GM19099 (cell line): ENCODE measurements around the gene CDV3.

ENCODE experiments used
- POLR2A ChIP-seq: IDR thresholded peaks from 3 replicates; pipeline ENCODE4 v1.6.1; 2011; ENCODE audit warnings: low read depth; ENCODE audit not compliant: insufficient read length; ENCODE audit errors: extremely low read depth

Gene CDV3

DNA sequence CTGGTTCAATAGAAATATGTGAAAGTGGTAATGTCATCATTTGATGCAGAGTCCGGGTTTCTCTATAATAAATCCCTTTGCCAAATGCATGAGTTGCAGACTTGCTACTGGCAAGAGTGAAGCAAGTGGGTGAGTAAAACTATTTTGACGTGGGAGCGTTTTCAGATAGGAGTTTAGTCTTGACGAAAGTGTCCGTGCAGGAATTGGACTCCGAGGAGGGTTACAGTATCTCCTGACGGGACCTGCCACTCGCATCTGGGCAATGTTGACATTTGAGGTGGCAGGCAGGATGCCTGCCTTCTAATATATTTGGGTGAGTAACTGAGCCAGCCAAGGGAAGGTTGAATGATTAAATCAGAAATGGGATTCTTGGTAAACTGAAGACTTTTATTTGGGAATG is 16.0 kb downstream of the CDV3 start:
- TF ChIP-seq POLR2A: no peak

DNA sequence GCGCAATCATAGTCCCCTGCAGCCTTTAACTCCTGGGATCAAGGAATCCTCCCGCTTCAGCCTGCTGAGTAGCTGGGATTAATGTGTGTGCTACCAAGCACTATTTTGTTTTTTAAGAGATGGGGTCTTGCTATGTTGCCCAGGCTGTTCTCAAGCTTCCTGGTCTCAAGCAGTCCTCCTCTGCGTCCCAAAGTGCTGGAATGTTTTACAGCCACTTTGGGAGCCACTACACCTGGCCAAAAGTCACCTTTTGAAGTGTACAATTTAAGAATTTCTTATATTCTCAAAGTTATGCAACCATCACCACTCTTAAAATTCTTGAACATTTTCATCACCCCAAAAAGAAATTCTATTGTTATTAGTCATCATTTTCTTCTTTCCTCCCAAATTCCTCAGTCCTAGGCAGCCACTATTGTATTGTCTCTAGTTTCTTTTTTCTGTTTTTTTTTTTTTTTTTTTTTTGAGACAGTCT is 17.8 kb downstream of the CDV3 start:
- peak; percentile 17 for TF ChIP-seq POLR2A

DNA sequence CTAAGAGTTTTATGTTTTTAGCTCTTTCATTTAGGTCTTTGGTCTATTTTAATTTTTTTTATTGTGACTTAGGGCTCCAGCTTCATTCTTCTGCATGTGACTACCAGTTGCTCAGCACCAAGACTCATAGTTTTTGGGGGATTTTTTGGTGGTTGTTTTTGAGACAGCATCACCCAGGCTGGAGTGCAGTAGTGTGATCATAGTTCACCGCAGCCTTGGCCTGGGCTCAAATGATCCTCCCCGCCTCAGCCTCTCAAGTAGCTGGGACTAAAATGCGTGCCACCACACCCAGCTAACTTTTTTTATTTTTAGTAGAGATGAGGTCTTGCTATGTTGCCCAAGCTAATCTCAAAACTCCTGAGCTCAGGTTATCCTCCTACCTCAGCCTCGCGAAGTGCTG is 19.4 kb downstream of the CDV3 start:
- TF ChIP-seq POLR2A: no peak

DNA sequence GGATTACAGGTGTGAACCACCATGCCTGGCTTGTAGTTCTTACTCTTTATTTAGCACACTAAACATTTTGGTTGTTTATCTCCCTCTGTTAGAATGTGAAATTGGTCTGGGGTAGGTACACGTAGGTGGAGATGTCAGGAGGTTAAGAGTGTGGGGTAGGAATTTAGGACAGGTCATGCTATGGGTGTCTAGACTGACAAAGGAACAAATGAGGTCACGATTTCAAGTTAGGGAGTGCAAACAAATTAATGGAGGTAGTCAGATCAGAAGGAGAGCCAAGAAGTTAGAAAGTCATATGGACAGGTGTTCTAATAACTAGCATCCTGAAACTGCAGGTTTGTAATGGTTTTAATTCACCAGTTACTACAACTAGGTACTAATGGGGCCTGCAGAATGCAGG is 19.8 kb downstream of the CDV3 start:
- TF ChIP-seq POLR2A: no peak

DNA sequence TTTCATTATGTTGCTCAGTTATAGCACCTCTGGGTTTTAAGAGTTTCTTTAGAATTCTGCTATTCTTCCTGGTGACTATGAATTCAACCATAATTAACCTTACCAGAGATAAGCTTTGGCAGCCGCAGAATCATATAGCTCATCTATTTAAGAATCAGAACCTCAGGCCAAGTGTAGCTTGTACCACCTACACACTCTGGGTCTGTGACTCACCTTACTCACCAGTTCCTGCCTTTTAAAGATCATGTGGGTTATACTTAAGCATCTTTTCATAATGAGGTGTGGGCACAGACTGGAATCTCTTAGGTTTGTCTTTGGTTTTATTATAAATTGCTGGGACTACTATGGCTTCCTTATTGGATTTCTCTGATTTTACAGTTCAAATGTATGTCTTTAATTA is 21.9 kb downstream of the CDV3 start:
- no peak for TF ChIP-seq POLR2A

DNA sequence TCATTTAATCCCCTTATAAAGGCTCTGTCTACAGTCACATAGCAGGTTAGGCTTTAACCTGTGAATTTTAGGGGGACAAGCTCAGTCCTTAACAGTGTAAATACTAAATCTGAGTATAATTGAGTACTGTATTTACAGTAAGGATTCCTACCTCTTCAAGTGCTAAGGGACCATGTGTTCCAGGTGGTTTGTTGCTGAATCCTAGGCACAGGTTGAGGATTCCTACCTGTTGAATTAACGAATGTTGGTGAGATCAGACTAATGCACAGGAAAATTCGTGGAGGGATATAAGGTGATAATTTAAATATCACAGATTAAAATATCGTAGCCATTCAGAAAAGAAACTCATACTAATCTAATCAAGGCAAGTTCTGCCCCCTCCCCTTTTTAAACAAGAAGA is 24.9 kb downstream of the CDV3 start:
- no peak for TF ChIP-seq POLR2A

DNA sequence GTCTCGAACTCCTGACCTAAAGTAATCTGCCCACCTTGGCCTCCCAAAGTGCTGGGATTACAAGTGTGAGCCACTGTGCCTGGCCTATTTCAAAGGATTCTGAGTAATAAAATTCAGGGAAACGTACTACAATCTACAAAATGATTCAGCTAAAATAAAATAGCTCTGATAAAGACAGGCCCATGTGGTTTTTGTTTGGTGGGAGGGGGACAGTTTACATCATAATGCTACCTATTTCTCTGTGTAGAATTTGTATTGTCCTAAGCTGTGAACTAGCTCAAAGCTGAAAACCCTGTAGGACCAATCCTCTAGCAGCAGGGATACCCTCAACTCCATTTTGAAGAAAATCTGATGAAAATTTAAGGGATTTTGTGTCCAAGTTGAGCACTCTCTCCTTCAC is 25.8 kb downstream of the CDV3 start:
- no peak for TF ChIP-seq POLR2A

DNA sequence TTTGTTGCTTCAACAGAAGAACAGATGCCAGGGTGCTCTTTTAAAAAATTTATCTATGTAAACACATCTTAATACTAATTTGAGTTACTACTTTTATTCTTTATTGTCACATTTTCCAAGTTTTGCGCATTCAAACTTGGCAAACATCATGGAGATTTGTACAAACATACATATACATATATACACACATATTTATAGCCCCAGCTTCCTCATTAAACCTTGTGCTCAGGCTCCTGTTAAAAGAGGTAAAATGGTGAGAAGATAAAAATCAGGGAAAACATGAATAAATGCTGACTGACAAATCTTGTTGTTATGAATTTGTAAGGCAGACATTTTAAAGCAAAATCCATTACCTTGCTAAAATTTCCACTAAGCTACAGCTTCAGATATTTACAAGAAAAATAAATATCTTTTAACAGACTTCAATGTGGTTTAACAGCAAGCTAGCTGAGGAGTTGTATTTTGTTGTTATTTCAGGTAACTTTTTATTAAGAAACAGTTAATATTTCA is 27.1 kb downstream of the CDV3 start:
- no peak for TF ChIP-seq POLR2A

DNA sequence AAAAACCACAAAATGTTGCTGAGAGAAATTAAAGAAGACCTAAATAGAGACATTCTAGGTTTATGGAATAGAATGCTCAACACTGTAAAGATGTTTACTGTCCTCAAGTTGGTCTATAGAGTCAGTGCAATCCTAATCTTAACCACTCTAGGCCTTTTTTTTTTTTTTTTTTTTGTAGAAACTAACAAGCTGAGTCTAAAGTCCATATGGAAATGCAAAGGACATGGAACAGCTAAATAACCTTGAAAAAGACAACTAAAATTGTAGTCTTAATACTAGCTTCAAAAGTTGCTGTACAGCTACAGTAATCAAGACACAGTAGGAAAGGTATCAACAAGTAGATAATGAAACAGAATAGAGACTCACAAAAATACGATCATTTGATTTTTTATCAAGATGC is 32.9 kb downstream of the CDV3 start:
- no peak for TF ChIP-seq POLR2A

DNA sequence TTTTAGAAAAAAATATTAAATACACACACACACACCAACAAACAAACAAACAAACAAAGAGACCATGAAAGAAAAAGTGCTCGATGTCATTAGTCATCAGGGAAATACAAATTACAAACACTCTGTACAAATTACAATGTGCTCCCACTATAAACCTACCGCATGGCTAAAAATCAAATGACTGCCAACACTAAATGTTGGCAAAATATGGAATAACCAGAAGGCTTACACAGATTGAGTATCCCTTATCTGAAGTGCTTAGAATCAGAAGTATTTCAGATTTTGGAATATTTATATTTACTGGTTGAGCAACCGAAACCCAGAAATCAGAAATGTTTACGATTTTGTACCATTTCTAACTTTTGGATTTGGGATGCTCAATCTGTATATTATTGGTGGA is 33.4 kb downstream of the CDV3 start:
- no peak for TF ChIP-seq POLR2A

DNA sequence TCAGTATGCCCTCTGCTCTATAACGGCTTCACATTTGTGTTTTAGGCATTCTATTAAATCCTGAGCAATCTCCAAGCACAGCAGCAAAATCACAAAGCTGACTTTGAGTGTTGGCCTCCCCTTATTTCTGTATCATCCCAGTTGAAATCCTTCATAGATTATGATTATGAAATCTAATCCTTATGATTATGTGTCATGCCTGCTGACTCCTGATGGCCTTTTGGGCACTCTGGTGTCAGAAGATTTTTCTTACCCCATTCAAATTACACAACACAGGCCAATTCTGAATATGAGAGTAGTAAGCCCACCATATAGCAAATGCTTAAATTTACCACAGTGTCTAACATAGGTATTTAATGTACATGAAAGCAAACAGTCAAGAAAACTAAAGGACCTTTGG is 34.3 kb downstream of the CDV3 start:
- no peak for TF ChIP-seq POLR2A

DNA sequence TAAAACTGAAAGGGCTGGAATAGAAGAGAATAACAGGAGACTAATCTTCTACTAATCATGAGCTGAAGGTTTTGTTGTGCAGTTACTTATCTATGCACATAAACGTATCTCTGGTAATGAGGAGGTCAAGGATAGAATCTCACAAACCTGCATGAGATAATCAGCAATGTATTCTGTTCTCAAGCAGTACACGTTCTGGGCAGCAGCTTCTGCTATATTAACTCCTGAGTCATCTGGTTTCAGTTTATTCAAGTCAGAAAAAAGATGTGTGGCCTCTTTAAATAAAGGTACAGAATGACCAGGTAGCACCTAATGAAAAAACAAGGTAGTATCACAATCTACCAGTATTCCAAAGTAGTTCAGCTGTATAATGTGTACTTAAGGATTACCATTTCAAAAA is 34.9 kb downstream of the CDV3 start:
- no peak for TF ChIP-seq POLR2A

DNA sequence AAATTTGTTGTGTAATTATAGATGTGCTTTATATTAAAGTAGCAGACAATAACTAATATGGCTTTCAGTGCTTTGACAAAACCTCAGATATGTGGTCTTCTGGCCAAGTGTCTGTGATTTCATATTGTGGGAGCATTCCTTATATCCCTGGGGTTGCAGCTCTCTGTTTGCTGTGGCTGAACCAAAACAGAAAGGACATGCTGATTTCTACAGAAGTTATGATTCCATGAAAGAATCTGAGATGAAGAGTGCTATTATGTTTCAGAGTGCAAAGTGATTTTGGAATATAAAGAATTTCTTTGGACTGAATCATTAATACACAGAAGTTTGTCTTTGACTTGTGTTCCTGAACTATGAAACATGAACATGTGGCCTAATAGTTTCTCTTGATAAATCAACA is 36.5 kb downstream of the CDV3 start:
- no peak for TF ChIP-seq POLR2A

DNA sequence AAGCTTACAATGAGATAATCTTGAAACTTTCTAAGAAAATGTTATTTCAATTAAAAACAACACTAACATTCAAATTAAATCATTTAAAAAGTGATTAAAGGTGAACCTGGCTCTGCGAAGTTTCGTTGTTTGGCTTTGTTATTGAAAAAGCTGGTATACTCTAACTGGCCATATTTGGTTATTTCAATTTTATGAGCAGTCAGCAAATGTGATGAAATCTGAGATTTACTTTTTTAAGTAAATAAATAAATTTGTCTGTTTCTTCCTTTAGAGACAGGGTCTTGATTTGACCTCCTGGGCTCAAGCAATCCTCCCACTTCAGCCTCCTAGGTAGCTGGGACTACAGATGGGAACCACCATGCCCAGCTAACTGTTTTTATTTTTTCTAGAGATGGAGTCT is 38.0 kb downstream of the CDV3 start:
- TF ChIP-seq POLR2A: no peak

DNA sequence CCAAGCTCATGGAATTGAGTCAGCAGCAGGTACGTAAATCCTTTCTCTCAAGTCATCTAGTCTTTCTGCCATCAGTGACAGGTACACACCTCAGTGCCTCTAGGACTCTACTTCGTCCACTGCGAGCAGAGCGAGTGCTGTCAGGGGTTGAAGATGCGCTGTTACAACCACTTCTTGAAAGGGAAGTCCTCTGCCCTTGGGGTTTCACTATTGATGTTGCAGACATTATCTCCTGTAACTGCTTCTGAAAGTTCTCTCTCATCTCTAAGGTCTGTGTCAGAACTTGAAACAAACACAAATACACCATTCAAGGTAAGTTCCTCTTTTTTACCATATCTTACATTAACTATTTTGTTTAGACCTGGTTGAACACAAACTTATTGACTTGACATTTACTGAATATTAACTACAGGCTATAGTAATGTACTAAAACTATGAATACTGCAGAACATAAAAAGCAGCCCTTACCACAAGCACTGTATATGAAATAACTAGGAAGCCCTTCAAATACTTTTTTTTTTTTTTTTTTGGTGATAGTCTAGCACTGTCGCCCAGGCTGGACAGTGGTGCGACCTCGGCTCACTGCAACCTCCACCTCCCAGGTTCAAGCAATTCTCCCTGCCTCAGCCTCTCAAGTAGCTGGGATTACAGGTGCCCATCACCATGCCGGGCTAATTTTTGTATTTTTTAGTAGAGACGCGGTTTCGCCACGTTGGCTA is 46.7 kb downstream of the CDV3 start:
- peak; percentile 22 for TF ChIP-seq POLR2A

DNA sequence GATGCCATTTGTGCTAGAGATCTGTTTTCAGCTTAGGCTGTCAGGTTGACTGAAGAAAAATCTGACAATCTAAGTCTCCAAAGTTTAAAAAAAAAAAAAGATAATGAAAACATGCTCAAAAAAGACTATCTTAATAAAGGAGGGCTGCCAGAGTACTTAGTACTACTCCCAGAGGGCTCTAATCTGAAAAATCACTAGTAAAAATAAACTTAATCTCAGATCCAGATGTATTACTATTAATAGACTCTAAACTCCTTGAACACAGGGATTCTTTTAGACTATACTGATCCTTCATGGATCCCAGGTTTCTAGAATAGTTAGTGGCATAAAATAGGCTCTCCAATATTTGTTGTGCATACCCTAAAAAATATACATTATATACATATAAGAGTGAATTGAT is 54.3 kb downstream of the CDV3 start:
- TF ChIP-seq POLR2A: no peak

DNA sequence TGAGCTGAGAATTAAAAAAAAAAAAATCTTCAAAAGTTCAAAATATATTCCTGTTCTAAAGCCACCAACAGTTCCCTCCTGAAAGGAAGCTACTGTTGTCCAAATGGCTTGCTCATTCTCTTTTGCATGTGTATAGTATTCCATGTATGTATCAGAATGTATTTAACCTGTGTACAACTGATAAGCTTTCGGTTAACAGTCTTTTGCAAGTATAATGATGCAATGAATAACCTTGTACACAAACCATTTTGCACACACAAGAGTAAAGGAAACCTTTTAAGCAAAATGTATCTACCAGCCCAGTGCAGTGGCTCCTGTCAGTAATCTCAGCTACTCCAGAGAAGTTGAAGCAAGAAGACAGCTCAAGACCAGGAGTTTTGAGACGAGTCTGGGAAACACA is 55.7 kb downstream of the CDV3 start:
- TF ChIP-seq POLR2A: no peak
